OCI-LY1 (cell line): ENCODE data around the gene CENPO.

Experiments used
- H2AFZ ChIP-seq: fragments of 200-600 bp; sonication (generic), shearing (Covaris generic); 2 replicates; pipeline ENCODE4 v1.6.0; 2014; ENCODE audit warnings: antibody characterized with exemption, mild to moderate bottlenecking, low read length
- H3F3A ChIP-seq: fragments of 200-600 bp; sonication (generic), shearing (Covaris generic); 2 replicates; pipeline ENCODE4 v1.6.0; 2014; ENCODE audit warnings: mild to moderate bottlenecking, antibody characterized with exemption, low read length, moderate library complexity; ENCODE audit not compliant: insufficient read depth
- H3K27ac ChIP-seq: fragments of 200-600 bp; sonication (generic); 2 replicates; pipeline ENCODE4 v1.5.1; 2014; ENCODE audit warnings: low read length, mixed run types, mild to moderate bottlenecking, low read depth; ENCODE audit not compliant: poor library complexity, severe bottlenecking
- H3K27me3 ChIP-seq: fragments of 200-600 bp; sonication (generic); 2 replicates; pipeline ENCODE4 v1.6.0; 2014; ENCODE audit warnings: antibody characterized with exemption, mild to moderate bottlenecking, low read length, moderate library complexity; ENCODE audit not compliant: insufficient read depth
- H3K36me3 ChIP-seq: fragments of 200-600 bp; sonication (generic); 2 replicates; pipeline ENCODE4 v1.6.1; 2014; ENCODE audit warnings: mild to moderate bottlenecking, antibody characterized with exemption, low read length, moderate library complexity, mixed read lengths; ENCODE audit not compliant: insufficient read depth
- H3K4me1 ChIP-seq: fragments of 200-600 bp; sonication (generic); 2 replicates; pipeline ENCODE4 v1.5.1; 2014; ENCODE audit warnings: mild to moderate bottlenecking, low read length, moderate library complexity; ENCODE audit not compliant: insufficient read depth, severe bottlenecking
- H3K4me2 ChIP-seq: fragments of 200-600 bp; sonication (generic), shearing (Covaris generic); 2 replicates; pipeline ENCODE4 v1.6.1; 2014; ENCODE audit warnings: low read length
- H3K4me3 ChIP-seq: fragments of 200-600 bp; sonication (generic); 2 replicates; pipeline ENCODE4 v1.5.1; 2014; ENCODE audit warnings: low read length, low read depth, mild to moderate bottlenecking, mixed read lengths; ENCODE audit not compliant: poor library complexity, severe bottlenecking
- H3K79me2 ChIP-seq: fragments of 200-600 bp; shearing (Covaris generic); 2 replicates; pipeline ENCODE4 v1.6.1; 2016; ENCODE audit warnings: mixed run types, low read length, mixed read lengths; ENCODE audit not compliant: insufficient read depth
- H3K9ac ChIP-seq: fragments of 200-600 bp; sonication (generic), shearing (Covaris generic); 2 replicates; pipeline ENCODE4 v1.6.1; 2014; ENCODE audit warnings: mild to moderate bottlenecking, low read length, mixed read lengths
- H3K9me2 ChIP-seq: fragments of 200-600 bp; sonication (generic), shearing (Covaris generic); 2 replicates; pipeline ENCODE4 v1.6.1; 2014; ENCODE audit warnings: low read depth, mild to moderate bottlenecking, low read length, mixed read lengths
- H3K9me3 ChIP-seq: fragments of 200-600 bp; shearing (Covaris generic); 2 replicates; pipeline ENCODE4 v1.6.1; 2014; ENCODE audit warnings: low read length, mixed read lengths
- H4K20me1 ChIP-seq: fragments of 200-600 bp; sonication (generic), shearing (Covaris generic); 2 replicates; pipeline ENCODE4 v1.6.0; 2016; ENCODE audit warnings: mild to moderate bottlenecking, low read length; ENCODE audit not compliant: insufficient read depth
- EZH2 ChIP-seq: fragments of 200-600 bp; sonication (generic), shearing (Covaris generic); IDR thresholded peaks from 2 replicates; pipeline ENCODE4 v1.8.0; 2017; ENCODE audit warnings: borderline replicate concordance, mixed run types, mild to moderate bottlenecking, antibody characterized with exemption, low read length, moderate library complexity, mixed read lengths
- TF ChIP-seq, protein P1 (sequence below): fragments of 200-600 bp; sonication (generic), shearing (Covaris generic); IDR thresholded peaks from 2 replicates; pipeline ENCODE4 v1.5.1; 2017; ENCODE audit warnings: mild to moderate bottlenecking, antibody characterized with exemption, low read length, moderate library complexity, mixed read lengths

The CENPO gene

DNA sequence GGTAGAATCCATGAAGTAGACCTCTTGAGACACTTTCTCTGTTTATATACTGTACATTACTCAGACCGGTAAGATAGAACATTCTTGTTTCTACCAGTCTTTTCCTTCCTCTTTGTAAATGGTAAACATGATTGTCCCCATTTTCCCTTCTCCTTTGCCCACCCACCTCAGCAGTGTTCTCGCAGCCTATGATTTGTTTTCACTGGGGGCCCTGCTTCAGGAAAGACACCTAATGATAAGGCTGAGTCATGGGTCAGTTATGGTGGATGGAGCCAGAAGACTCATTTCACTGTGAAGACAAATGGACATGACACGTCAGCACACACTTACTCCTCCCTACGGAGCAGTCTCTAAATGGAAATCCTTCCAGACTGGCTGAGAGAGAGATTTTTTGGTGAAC lies 23.7 kb downstream of the CENPO start:
- H3K36me3 ChIP-seq, result peaks cover 89% of the 10 kb centered on the region
- H3K79me2 ChIP-seq, result peaks cover 20% of the 10 kb centered on the region
- H3K9me3 ChIP-seq, result no peaks in the 10 kb centered on the region
- no peaks in the 10 kb centered on the region for H4K20me1 ChIP-seq
- H3K4me3 ChIP-seq, result no peak overlapping the region
- no peaks in the 10 kb centered on the region for H3K27me3 ChIP-seq
- H3K27ac ChIP-seq, result no peak overlapping the region
- TF ChIP-seq, protein P1, sequence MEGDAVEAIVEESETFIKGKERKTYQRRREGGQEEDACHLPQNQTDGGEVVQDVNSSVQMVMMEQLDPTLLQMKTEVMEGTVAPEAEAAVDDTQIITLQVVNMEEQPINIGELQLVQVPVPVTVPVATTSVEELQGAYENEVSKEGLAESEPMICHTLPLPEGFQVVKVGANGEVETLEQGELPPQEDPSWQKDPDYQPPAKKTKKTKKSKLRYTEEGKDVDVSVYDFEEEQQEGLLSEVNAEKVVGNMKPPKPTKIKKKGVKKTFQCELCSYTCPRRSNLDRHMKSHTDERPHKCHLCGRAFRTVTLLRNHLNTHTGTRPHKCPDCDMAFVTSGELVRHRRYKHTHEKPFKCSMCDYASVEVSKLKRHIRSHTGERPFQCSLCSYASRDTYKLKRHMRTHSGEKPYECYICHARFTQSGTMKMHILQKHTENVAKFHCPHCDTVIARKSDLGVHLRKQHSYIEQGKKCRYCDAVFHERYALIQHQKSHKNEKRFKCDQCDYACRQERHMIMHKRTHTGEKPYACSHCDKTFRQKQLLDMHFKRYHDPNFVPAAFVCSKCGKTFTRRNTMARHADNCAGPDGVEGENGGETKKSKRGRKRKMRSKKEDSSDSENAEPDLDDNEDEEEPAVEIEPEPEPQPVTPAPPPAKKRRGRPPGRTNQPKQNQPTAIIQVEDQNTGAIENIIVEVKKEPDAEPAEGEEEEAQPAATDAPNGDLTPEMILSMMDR, result no peak
- TF ChIP-seq EZH2, result no peak
- no peaks in the 10 kb centered on the region for H3F3A ChIP-seq
- H2AFZ ChIP-seq, result no peak overlapping the region
- no peak overlapping the region for H3K4me2 ChIP-seq
- no peaks in the 10 kb centered on the region for H3K9me2 ChIP-seq
- no peak overlapping the region for H3K9ac ChIP-seq
- H3K4me1 ChIP-seq, result no peaks in the 10 kb centered on the region

DNA sequence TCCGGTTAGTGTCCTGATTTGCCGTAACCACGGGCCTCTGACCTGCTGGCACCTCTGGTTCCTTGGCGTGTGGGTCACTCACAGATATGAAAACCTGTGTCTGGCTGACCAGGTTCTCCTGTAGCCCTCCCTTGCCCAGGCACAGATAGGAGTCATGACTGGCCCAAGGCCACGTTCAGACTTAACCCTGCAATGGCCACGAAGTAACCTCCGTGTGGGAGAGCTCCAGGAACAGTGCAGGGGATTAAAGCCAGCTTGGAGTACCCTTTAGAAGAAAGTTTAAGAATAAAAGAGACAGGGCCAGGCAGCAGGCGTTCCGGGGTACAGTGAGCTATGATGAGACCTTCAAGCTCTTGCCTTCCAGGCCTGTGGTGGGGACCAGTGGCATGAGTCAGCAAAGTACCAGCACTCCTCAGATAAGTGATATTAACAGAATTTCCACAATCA lies 25.5 kb downstream of the CENPO start:
- Histone ChIP-seq H2AFZ (no peak overlapping the region), H3K4me2 (no peak overlapping the region), H4K20me1 (no peaks in the 10 kb centered on the region), H3K4me3 (no peak overlapping the region), H3K9me2 (no peaks in the 10 kb centered on the region), H3K9me3 (no peaks in the 10 kb centered on the region), H3K9ac (no peak overlapping the region), H3K36me3 (peaks cover 99% of the 10 kb centered on the region), H3K79me2 (peaks cover 1% of the 10 kb centered on the region; the same call in 1 of the 2 replicates), H3K27ac (no peak overlapping the region), H3K27me3 (no peaks in the 10 kb centered on the region), H3K4me1 (no peaks in the 10 kb centered on the region), H3F3A (no peaks in the 10 kb centered on the region)
- TF ChIP-seq, protein P1, result no peak
- TF ChIP-seq EZH2, result no peak

DNA sequence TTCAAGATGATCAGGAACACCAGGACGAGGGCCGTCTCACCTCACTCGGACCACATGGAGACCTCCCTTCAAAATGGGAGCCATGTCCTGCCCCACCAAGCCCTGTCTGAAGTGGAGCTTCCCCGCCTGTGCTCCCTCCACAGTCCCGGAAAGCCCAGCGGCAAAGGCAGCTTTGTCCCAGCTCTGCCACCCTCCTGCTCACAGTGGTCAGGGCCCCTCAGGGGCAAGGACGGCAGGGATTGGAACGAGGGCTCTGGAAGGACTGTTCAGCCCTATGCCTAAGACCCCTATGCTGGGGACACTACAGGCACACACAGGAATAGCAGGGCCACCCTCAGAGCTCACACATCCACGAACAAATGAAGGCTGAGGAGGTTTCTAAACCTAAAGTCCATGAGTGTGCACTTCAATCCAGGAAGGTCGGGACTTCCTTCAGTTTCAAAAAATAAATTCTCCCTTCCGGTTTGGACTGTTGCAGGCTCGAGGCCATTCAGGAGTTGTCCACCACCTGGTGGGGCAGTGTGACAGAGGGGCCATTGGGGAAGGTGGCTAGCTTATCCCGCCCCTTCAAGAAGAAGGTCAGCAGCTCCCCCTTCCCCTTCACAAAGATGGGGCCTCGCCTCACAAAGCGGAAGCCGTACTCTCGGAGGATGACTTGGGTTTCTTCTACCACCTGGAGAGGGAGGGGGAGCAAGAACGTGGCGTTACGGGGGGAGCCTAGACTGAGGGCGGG lies 26.4 kb downstream of the CENPO start:
- H3K4me1 ChIP-seq, result no peaks in the 10 kb centered on the region
- no peaks in the 10 kb centered on the region for H3K27me3 ChIP-seq
- H2AFZ ChIP-seq, result no peak overlapping the region
- H3K9me2 ChIP-seq, result no peaks in the 10 kb centered on the region
- no peak overlapping the region for H3K27ac ChIP-seq
- H3F3A ChIP-seq, result no peaks in the 10 kb centered on the region
- H3K9me3 ChIP-seq, result no peaks in the 10 kb centered on the region
- no peak for TF ChIP-seq EZH2
- TF ChIP-seq, protein P1, result no peak
- H4K20me1 ChIP-seq, result no peaks in the 10 kb centered on the region
- no peaks in the 10 kb centered on the region for H3K79me2 ChIP-seq
- H3K4me2 ChIP-seq, result no peak overlapping the region
- peaks cover 97% of the 10 kb centered on the region for H3K36me3 ChIP-seq
- no peak overlapping the region for H3K4me3 ChIP-seq
- no peak overlapping the region for H3K9ac ChIP-seq
